Measurements from ENCODE around the gene DNAJC8. TPM values are rescaled to one million over a fixed set of nuclear protein-coding genes. Genes with fewer than 3 reads are reported as not detected.

The DNAJC8 gene
- total RNA-seq, 2 experiments from 2014 or later, result 100 to 104 TPM

GRCh38 chr1:28229089-28229488, 3.7 kb downstream of the DNAJC8 start:
- DNase-seq, result no peak
- Mint-ChIP-seq H3K9me3 (no peaks in the 10 kb centered on the region), H3K27me3 (no peaks in the 10 kb centered on the region), H3K27ac (no peak overlapping the region), H3K36me3 (ENCODE audit: low read depth) (peaks cover 32% of the 10 kb centered on the region), H3K4me1 (peaks cover 23% of the 10 kb centered on the region), H3K4me3 (no peak overlapping the region)
- ChIA-PET CTCF (interaction anchor here (0.6 to 1.2 kb wide), 2 partner anchors 138 to 1705 kb away, joined by 3 read pairs; no protein-coding TSS in a partner anchor), POLR2A (no interaction called here)

GRCh38 chr1:28213315-28213714, 19.5 kb downstream of the DNAJC8 start:
- no peak overlapping the region for H3K27ac Mint-ChIP-seq
- CTCF ChIA-PET, result interaction anchor here (1.6 to 1.8 kb wide), 2 partner anchors 122 to 125 kb away, joined by 8 read pairs; partner anchors contain the start of gene EYA3

DNA sequence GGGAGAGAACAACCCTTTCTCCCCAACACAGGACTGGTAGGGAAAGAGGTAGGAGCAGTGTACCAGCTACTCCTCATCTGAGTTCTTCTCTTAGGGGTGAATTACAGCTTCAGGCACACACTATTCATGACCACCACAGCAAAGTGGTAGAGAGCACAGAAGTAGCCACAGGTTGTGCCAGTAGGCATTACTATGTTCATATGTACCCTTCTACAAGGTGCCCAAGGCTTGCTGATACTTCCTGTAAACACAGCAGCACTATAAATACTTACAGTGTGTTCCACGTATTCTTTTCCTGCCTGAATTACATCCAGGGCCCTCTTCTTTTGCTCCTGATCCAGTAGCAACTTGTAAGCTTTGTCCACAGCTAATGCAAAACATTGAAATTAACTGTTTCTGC, 23.1 kb downstream of the DNAJC8 start:
- peaks cover 4% of the 10 kb centered on the region for H3K4me1 Mint-ChIP-seq
- H3K27me3 Mint-ChIP-seq, result no peaks in the 10 kb centered on the region
- ChIA-PET CTCF (interaction anchor here (0.5 to 4.0 kb wide), 12 partner anchors 10 to 351 kb away, joined by 3 to 130 read pairs (median 4); partner anchors contain the start of gene EYA3), POLR2A (interaction anchor here (1.5 to 1.8 kb wide), 3 partner anchors 10 to 121 kb away, joined by 7 to 11 read pairs (median 10); partner anchors contain the start of gene EYA3)
- H3K4me3 Mint-ChIP-seq, result no peak overlapping the region
- H3K9me3 Mint-ChIP-seq, result no peaks in the 10 kb centered on the region
- H3K27ac Mint-ChIP-seq, result no peak overlapping the region
- peaks cover 44% of the 10 kb centered on the region for H3K36me3 Mint-ChIP-seq (ENCODE audit: low read depth)
- DNase-seq, result no peak

More at GRCh38 chr1:28213315-28213714, 19.5 kb downstream of the DNAJC8 start:
- Mint-ChIP-seq H3K4me1 (peaks cover 4% of the 10 kb centered on the region), H3K36me3 (ENCODE audit: low read depth) (peaks cover 39% of the 10 kb centered on the region), H3K27me3 (no peaks in the 10 kb centered on the region), H3K9me3 (no peaks in the 10 kb centered on the region), H3K4me3 (no peak overlapping the region)
- no peak for DNase-seq
- POLR2A ChIA-PET, result interaction anchor here (1.2 to 2.2 kb wide), 2 partner anchors 11 to 125 kb away, joined by 3 to 7 read pairs; partner anchors contain the start of gene EYA3

GRCh38 chr1:28208818-28209441, 23.9 kb downstream of the DNAJC8 start:
- ChIA-PET CTCF (interaction anchor here (0.5 to 4.0 kb wide), 14 partner anchors 9 to 351 kb away, joined by 3 to 130 read pairs (median 4); partner anchors contain the start of gene EYA3), POLR2A (interaction anchor here (1.0 to 1.8 kb wide), 5 partner anchors 9 to 268 kb away, joined by 3 to 11 read pairs (median 7); partner anchors contain the start of genes ATP5IF1 and EYA3)
- Mint-ChIP-seq H3K27me3 (no peaks in the 10 kb centered on the region), H3K36me3 (ENCODE audit: low read depth) (peaks cover 47% of the 10 kb centered on the region), H3K27ac (no peak overlapping the region), H3K4me1 (peaks cover 4% of the 10 kb centered on the region), H3K9me3 (no peaks in the 10 kb centered on the region), H3K4me3 (no peak overlapping the region)
- DNase-seq, result peak; percentile 78

GRCh38 chr1:28205243-28205642, 27.6 kb downstream of the DNAJC8 start:
- no peak overlapping the region for H3K4me3 Mint-ChIP-seq
- H3K27ac Mint-ChIP-seq, result no peak overlapping the region
- peaks cover 23% of the 10 kb centered on the region for H3K4me1 Mint-ChIP-seq
- peaks cover 64% of the 10 kb centered on the region for H3K36me3 Mint-ChIP-seq (ENCODE audit: low read depth)
- CTCF ChIA-PET, result interaction anchor here (0.9 to 3.0 kb wide), 4 partner anchors 36 to 117 kb away, joined by 3 to 20 read pairs (median 3); partner anchors contain the start of gene EYA3
- H3K9me3 Mint-ChIP-seq, result no peaks in the 10 kb centered on the region
- no peak for DNase-seq
- H3K27me3 Mint-ChIP-seq, result no peaks in the 10 kb centered on the region
- POLR2A ChIA-PET, result interaction anchor here (2.8 kb wide), 1 partner anchor 114 kb away, joined by 10 read pairs; no protein-coding TSS in a partner anchor

DNA sequence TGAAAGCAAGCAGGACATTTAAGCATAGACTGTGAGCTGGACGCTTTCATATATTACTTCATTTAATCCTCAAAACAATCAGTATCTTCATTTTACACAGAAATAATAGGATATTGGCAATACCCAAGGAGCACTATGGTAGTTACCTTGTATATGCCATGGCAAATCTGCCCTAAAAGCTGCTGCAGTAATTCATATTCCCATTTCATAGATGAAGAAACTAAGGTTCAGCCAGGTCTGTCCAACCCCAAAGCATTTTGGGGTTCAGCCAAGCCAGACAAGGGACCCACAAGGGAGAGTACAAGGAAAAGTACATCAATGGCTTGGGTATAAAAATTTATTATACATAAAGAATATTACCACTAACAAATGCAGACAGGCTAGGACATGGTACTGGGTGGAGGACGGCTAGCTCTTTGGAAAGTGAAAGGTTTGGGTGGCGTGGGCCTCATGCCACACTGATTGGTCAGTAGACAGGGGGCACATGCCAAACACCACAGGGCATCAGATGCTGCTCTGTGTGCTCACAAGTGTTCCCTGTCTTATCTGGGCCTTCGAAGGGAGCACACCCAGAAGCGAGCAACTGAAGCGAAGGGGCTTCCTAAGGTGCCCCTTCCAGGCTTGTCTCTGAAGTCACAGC, 32.5 kb downstream of the DNAJC8 start:
- peak overlapping the region; percentile 39 for H3K4me3 Mint-ChIP-seq
- ChIA-PET CTCF (interaction anchor here (1.4 to 2.7 kb wide), 3 partner anchors 8 to 109 kb away, joined by 8 to 21 read pairs (median 12); no protein-coding TSS in a partner anchor), POLR2A (interaction anchor here (1.1 to 3.4 kb wide), 12 partner anchors 9 to 475 kb away, joined by 3 to 18 read pairs (median 5); partner anchors contain the start of genes ATP5IF1, EYA3 and FAM76A)
- peaks cover 80% of the 10 kb centered on the region for H3K36me3 Mint-ChIP-seq (ENCODE audit: low read depth)
- DNase-seq, result no peak
- peaks cover 9% of the 10 kb centered on the region for H3K9me3 Mint-ChIP-seq
- H3K27me3 Mint-ChIP-seq, result no peaks in the 10 kb centered on the region
- H3K27ac Mint-ChIP-seq, result peak overlapping the region; percentile 94
- peaks cover 54% of the 10 kb centered on the region for H3K4me1 Mint-ChIP-seq

- ChIA-PET CTCF (interaction anchor here (1.4 to 2.7 kb wide), 3 partner anchors 9 to 108 kb away, joined by 8 to 21 read pairs (median 12); no protein-coding TSS in a partner anchor), POLR2A (interaction anchor here (0.5 to 3.4 kb wide), 19 partner anchors 10 to 474 kb away, joined by 3 to 18 read pairs (median 4); partner anchors contain the start of genes ATP5IF1, EYA3, FAM76A and SMPDL3B)
- H3K27ac Mint-ChIP-seq, result peak overlapping the region; percentile 94
- DNase-seq, result peak; percentile 92
- peaks cover 9% of the 10 kb centered on the region for H3K9me3 Mint-ChIP-seq
- peaks cover 73% of the 10 kb centered on the region for H3K36me3 Mint-ChIP-seq (ENCODE audit: low read depth)
- H3K4me1 Mint-ChIP-seq, result peaks cover 54% of the 10 kb centered on the region
- no peaks in the 10 kb centered on the region for H3K27me3 Mint-ChIP-seq
- H3K4me3 Mint-ChIP-seq, result peak overlapping the region; percentile 39
Observed at GRCh38 chr1:28199328-28200233, 33.2 kb downstream of the DNAJC8 start.

DNA sequence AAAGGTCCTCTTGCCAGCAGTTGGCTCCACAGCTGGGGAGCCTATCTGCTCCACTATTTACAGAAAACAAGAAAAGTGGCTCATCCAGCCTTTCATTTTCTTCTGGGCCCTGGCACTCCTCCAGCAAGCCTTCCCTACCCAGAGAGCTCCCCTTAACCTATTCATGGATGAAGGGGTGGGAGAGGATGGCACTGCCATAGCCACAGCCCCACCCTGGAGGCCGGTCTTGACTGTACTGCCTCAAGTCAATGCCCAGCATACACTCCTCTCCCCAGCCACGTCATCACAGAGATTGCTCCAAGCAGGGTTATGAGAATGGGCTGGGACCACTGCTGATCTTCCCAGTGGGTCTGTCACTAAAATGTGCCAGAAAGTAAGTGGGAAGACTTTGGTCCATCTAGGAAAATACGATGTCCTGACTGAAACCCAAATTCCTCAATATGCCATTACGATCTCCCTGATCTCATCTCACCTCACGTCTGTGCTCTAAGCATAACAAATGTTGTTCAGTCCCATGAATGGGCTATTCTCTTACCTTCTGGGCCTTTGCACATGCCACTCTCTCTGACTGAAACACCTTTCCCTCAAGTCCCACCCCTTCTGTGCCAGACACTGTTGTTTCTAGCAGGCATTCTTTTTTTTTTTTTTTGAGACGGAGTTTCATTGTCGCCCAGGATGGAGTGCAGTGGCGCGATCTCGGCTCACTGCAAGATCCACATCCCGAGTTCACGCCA, 35.0 kb downstream of the DNAJC8 start:
- no peak for DNase-seq
- H3K9me3 Mint-ChIP-seq, result peaks cover 9% of the 10 kb centered on the region
- ChIA-PET CTCF (no interaction called here), POLR2A (interaction anchor here (2.5 kb wide), 1 partner anchor 28 kb away, joined by 9 read pairs; no protein-coding TSS in a partner anchor)
- H3K4me1 Mint-ChIP-seq, result peaks cover 48% of the 10 kb centered on the region
- H3K27ac Mint-ChIP-seq, result peak overlapping the region; percentile 71
- peaks cover 4% of the 10 kb centered on the region for H3K27me3 Mint-ChIP-seq
- H3K36me3 Mint-ChIP-seq (ENCODE audit: low read depth), result peaks cover 60% of the 10 kb centered on the region
- H3K4me3 Mint-ChIP-seq, result no peak overlapping the region

GRCh38 chr1:28196330-28196729, 36.5 kb downstream of the DNAJC8 start:
- CTCF ChIA-PET, result interaction anchor here (0.6 to 1.3 kb wide), 3 partner anchors 13 to 105 kb away, joined by 3 to 4 read pairs (median 3); no protein-coding TSS in a partner anchor
- no peak for DNase-seq
- Mint-ChIP-seq H3K4me3 (no peak overlapping the region), H3K9me3 (peaks cover 9% of the 10 kb centered on the region), H3K36me3 (ENCODE audit: low read depth) (peaks cover 51% of the 10 kb centered on the region), H3K27ac (no peak overlapping the region), H3K27me3 (peaks cover 6% of the 10 kb centered on the region), H3K4me1 (peaks cover 46% of the 10 kb centered on the region)
- POLR2A ChIA-PET, result interaction anchor here (0.7 to 2.5 kb wide), 2 partner anchors 27 to 29 kb away, joined by 3 to 9 read pairs; no protein-coding TSS in a partner anchor

DNA sequence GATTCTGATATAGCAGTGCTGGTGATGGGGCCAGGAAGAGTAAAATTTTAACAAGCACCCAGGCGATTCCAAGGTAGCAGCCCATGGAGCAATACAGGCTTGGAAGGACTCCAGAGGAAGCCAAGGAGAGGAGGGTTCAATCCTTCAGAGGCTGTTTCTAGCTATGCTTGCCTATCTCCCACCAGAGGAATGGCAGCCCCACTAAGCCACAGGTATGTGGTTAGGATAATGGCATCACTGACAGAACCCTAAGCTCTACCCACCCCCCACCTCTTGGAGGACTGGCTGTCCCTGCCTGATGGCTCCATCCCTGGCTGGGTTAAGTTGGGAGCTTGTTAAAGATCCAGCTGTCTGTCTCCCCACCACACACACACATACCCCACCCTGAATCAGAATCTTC, 37.0 kb downstream of the DNAJC8 start:
- H3K9me3 Mint-ChIP-seq, result peaks cover 9% of the 10 kb centered on the region
- POLR2A ChIA-PET, result interaction anchor here (0.7 to 2.5 kb wide), 2 partner anchors 26 to 28 kb away, joined by 3 to 9 read pairs; no protein-coding TSS in a partner anchor

DNA sequence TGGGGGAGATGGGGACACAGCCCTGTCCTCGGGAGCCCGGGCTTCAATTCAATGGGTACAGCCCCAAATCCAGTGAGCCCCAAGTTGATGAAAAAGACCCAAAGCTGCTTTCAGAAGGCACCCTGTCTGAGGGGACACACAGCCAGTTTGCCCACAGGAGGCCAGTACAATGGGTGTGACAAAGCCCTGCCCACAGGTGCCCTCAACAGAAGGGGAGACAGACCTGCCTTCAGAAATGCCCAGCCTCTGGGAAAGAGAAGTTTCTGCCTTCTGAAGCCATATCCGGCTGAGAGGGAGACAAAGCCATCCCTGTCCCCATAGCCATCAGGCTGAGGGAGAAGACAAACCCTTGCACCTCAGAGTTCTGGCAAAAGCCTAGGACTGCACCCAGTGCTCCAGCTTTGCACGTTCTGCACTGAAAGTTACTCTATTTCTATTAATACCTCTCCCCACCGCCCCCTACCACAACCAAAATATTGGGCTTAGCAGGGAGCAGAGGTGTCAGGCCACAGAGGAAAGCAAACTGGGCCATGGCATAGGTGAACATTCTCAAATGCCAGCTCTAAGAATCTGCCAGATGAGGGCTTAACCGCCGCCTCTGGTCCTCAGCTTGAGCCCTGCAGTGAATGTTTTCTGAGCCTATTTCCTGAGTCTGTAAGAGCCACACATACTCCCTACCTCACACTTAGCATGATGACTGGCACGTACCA, 38.3 kb downstream of the DNAJC8 start:
- peaks cover 35% of the 10 kb centered on the region for H3K36me3 Mint-ChIP-seq (ENCODE audit: low read depth)
- peaks cover 14% of the 10 kb centered on the region for H3K27me3 Mint-ChIP-seq
- no peak overlapping the region for H3K27ac Mint-ChIP-seq
- peaks cover 9% of the 10 kb centered on the region for H3K9me3 Mint-ChIP-seq
- POLR2A ChIA-PET, result interaction anchor here (0.6 kb wide), 1 partner anchor 737 kb away, joined by 3 read pairs; no protein-coding TSS in a partner anchor
- peak; percentile 9 for DNase-seq
- no peak overlapping the region for H3K4me3 Mint-ChIP-seq
- H3K4me1 Mint-ChIP-seq, result peaks cover 29% of the 10 kb centered on the region
- CTCF ChIA-PET, result interaction anchor here (0.6 to 2.3 kb wide), 2 partner anchors 25 to 103 kb away, joined by 3 to 9 read pairs; no protein-coding TSS in a partner anchor

More for the DNA sequence above, 37.0 kb downstream of the DNAJC8 start:
- H3K27me3 Mint-ChIP-seq, result peaks cover 10% of the 10 kb centered on the region
- H3K36me3 Mint-ChIP-seq (ENCODE audit: low read depth), result peaks cover 45% of the 10 kb centered on the region
- peaks cover 40% of the 10 kb centered on the region for H3K4me1 Mint-ChIP-seq
- H3K4me3 Mint-ChIP-seq, result no peak overlapping the region
- CTCF ChIA-PET, result interaction anchor here (1.1 to 1.3 kb wide), 2 partner anchors 13 to 105 kb away, joined by 3 read pairs; no protein-coding TSS in a partner anchor
- H3K27ac Mint-ChIP-seq, result no peak overlapping the region
- DNase-seq, result no peak

Measured in activated CD4-positive, alpha-beta memory T cell treated with anti-CD3 and anti-CD28 coated beads, Interleukin-2, amount 10 ng/mL, durations not matched to agents 7 days and 5 days (primary cell).